Right atrium auricular region (tissue), 2 donors: ENCODE data around the gene LPIN2. TPM values are rescaled to one million over a fixed set of nuclear protein-coding genes. Genes with fewer than 3 reads are reported as not detected.

ENCODE experiments used
- DNase-seq: peaks from one replicate; pipeline ENCODE4 v3.0.0-alpha.2; 2019; ENCODE audit warnings: low spot score
- H3K27ac ChIP-seq, 2 donors: fragments of 200-600 bp; sonication (generic); 1 replicate in 1 of 2; 2 replicates in 1 of 2; pipeline ENCODE4 v1.5.1; 2016 to 2019
- H3K27me3 ChIP-seq, 2 donors: fragments of 200-600 bp; sonication (generic); one replicate each; pipeline versions ENCODE4 v1.5.1 to v1.6.0; 2017 to 2019
- H3K36me3 ChIP-seq: fragments of 200-600 bp; sonication (generic); one replicate; pipeline ENCODE4 v1.5.1; 2016
- H3K4me1 ChIP-seq, 2 donors: fragments of 200-600 bp; sonication (generic); one replicate each; pipeline versions ENCODE4 v1.5.1 to v1.6.0; 2017 to 2019
- H3K4me3 ChIP-seq, 2 donors: fragments of 200-600 bp; sonication (generic); 1 replicate in 1 of 2; 2 replicates in 1 of 2; pipeline ENCODE4 v1.5.1; 2017 to 2019; ENCODE audit warnings: mild to moderate bottlenecking in 1 of 2, moderate library complexity in 1 of 2
- H3K9me3 ChIP-seq, 2 donors: fragments of 200-600 bp; sonication (generic); one replicate each; pipeline ENCODE4 v1.5.1; 2019
- CTCF ChIP-seq, 2 donors: fragments of 200-600 bp; sonication (generic); IDR thresholded peaks; one replicate each; pipeline ENCODE4 v1.5.1; 2019; ENCODE audit warnings: antibody characterized with exemption in 2 of 2
- total RNA-seq, 2 donors: library from RNA; depleted of rRNA; stranded (reverse); fragments of >200 nt; gene quantifications; one replicate each; pipeline ENCODE4 v1.1.0, GENCODE V29; 2016

The LPIN2 gene
- total RNA-seq, 2 donors from 2014 or later, result 15.5 to 19.0 TPM

DNA sequence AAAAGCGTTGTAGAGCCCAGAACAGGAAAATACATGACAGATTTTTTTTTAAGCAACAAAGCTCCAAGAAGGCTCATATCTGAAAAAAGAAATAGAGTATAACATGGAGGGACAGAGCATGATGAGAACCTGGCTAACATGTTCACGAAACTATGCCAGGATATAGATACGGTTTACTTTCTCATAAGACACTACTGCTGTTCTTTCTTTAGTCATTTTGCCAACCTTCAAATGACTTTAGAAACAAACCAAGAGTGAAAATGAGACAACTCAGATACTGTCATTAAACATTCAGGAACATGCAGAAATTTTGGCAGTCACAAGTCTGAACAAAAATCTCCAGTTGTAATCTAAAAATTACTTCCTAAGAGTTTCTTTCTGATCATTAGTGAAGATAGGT, 14.3 kb downstream of the LPIN2 start:
- Histone ChIP-seq H3K4me1 (peaks cover 0 to 47% of the 10 kb centered on the region in 2 donors), H3K36me3 (no peaks in the 10 kb centered on the region), H3K4me3 (no peak overlapping the region), H3K9me3 (no peaks in the 10 kb centered on the region), H3K27ac (peak overlapping the region; percentile 68 to 82), H3K27me3 (no peaks in the 10 kb centered on the region)
- DNase-seq, result no peak
- no peak for TF ChIP-seq CTCF (IDR thresholded peaks at IDR 0.05)

DNA sequence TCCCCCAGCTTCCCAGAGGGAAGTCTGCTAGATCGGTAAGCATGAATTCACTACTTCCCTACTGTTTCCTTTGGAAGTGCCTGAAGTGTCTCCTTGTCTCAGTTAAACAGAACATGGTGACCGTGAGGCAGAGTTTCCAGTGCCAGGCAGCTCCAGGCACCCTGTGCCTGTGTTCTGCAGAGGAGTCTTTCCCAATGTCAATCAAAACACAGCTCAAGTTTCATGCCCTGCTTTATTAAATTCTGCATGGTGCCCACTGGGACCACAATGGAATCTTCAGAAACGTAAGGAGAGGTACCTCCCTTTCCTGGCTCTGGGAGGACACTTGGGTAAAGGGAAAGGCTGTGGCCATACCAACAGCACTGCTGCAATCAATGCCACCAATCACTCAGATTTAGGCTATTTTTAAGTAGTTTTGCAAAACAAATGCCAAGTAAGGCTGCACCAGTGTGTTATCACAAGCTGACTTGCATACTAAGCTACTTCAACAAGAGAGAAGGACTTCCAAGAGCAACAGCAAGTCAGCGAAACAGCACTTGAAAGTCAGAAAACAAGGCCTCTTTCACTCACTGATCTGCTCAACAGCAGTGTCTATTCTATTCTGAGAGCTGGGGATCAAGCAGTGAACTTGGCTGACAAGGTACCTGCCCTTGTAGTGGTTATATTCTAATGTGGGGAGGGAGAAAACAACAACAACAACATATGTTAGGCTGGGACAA, 14.9 kb downstream of the LPIN2 start:
- no peak for DNase-seq

DNA sequence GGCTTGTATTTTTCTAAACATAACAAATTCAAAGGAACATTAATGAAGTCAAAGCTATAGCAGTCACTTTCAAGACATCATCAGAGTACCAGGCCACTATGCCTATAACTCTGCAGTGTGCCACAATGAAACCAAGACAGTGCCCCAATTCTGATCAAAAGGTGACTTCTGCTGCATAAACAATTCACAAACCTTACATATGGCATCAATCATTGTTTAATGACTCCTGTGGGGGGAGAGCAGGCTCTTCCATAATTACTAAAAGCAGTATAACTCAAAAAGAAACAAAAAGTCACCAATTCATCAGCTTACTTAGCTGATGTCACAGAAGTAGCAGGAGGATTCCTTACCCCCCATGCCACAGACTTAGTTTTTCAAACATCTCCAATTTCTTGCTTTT, 15.5 kb downstream of the LPIN2 start:
- no peak for TF ChIP-seq CTCF (IDR thresholded peaks at IDR 0.05)
- no peaks in the 10 kb centered on the region for H3K36me3 ChIP-seq
- H3K4me3 ChIP-seq, result no peak overlapping the region
- H3K27me3 ChIP-seq, result no peaks in the 10 kb centered on the region
- no peaks in the 10 kb centered on the region for H3K9me3 ChIP-seq
- peak overlapping the region; percentile 68 to 82 for H3K27ac ChIP-seq
- H3K4me1 ChIP-seq, result peaks cover 0 to 43% of the 10 kb centered on the region in 2 donors
- DNase-seq, result no peak

More for the DNA sequence above, 14.9 kb downstream of the LPIN2 start:
- H3K27ac ChIP-seq, result peak overlapping the region; percentile 68 to 82
- H3K9me3 ChIP-seq, result no peaks in the 10 kb centered on the region
- H3K4me3 ChIP-seq, result no peak overlapping the region
- H3K4me1 ChIP-seq, result peaks cover 0 to 47% of the 10 kb centered on the region in 2 donors
- no peak for TF ChIP-seq CTCF (IDR thresholded peaks at IDR 0.05)
- H3K27me3 ChIP-seq, result no peaks in the 10 kb centered on the region
- H3K36me3 ChIP-seq, result no peaks in the 10 kb centered on the region

DNA sequence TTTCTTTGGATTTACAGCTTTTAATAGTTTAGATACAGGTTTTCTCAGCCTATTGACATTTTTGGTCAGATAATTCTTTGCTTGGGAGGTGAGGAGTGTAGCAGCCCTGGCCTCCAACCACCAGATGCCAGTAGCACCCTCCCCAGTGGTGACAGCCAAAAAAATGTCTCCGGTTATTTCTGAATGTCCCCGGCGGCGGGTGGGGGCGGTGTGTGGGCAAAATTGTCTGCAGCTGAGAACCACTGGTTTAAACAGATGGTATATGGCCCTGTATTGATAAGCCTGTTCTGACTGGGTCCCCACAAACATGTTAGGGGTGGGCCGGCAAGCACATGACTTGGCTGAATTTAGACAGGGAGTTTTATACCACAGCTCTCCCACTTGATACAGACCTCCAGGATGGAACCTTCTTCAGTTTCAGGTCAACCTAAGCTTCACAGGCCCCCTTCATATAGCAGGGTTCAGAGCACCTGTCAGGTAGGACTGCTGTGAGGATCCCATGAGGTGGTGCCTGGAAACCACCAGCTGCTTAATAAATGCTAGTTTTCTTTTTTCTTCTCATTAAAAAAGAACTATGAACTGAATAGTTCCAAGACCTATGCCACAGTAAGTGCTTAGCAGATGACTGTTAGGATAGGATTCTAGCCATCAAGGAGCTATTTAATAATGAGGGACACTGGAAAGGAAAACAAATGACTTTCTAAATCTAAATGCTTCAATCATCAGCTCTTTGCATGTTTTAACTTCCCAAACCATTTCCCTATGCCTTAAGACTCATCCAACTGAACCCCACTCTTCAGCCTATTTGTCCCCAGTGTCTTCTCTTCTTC, 18.1 kb downstream of the LPIN2 start:
- Histone ChIP-seq H3K9me3 (no peaks in the 10 kb centered on the region), H3K4me1 (peaks cover 0 to 43% of the 10 kb centered on the region in 2 donors), H3K36me3 (no peaks in the 10 kb centered on the region), H3K27ac (peak overlapping the region; percentile 30 to 39), H3K27me3 (no peaks in the 10 kb centered on the region), H3K4me3 (no peak overlapping the region)
- DNase-seq, result no peak
- TF ChIP-seq CTCF (IDR thresholded peaks at IDR 0.05), result peak; percentile 23 to 63

- Histone ChIP-seq H3K9me3 (no peaks in the 10 kb centered on the region), H3K27ac (peak overlapping the region; percentile 10 to 30), H3K27me3 (no peaks in the 10 kb centered on the region), H3K4me1 (peaks cover 0 to 36% of the 10 kb centered on the region in 2 donors), H3K36me3 (no peaks in the 10 kb centered on the region), H3K4me3 (no peak overlapping the region)
- TF ChIP-seq CTCF (IDR thresholded peaks at IDR 0.05), result no peak
- no peak for DNase-seq
These were observed 18.8 kb downstream of the LPIN2 start for GRCh38 chr18:2994020-2994589.
